HUES6 (cell line): ENCODE measurements around the gene SCTR.
"Not testable (repeated sequence)": the region's sequence is repeated elsewhere in the genome, so short reads cannot be mapped to it uniquely, and the experiment has no call there.

Experiments used
- H3K27ac ChIP-seq: 2 replicates; pipeline ENCODE4 v1.7.0; 2013; ENCODE audit warnings: low read depth, mild to moderate bottlenecking, low read length, inconsistent platforms
- H3K27me3 ChIP-seq: 2 replicates; pipeline ENCODE4 v1.6.1; 2013; ENCODE audit warnings: low read length; ENCODE audit not compliant: control insufficient read depth, insufficient read depth
- H3K36me3 ChIP-seq: 2 replicates; pipeline ENCODE4 v1.6.1; 2013; ENCODE audit warnings: low read length; ENCODE audit not compliant: control insufficient read depth, insufficient read depth
- H3K4me1 ChIP-seq: 2 replicates; pipeline ENCODE4 v1.6.1; 2013; ENCODE audit warnings: low read length; ENCODE audit not compliant: control insufficient read depth, insufficient read depth
- H3K4me3 ChIP-seq: 2 replicates; pipeline ENCODE4 v1.5.1; 2013; ENCODE audit warnings: low read depth, low read length
- H3K9ac ChIP-seq: one replicate; pipeline ENCODE4 v1.6.1; 2013; ENCODE audit warnings: mild to moderate bottlenecking, low read length
- H3K9me3 ChIP-seq: 2 replicates; pipeline ENCODE4 v1.6.1; 2013; ENCODE audit warnings: low read depth, low read length; ENCODE audit not compliant: control insufficient read depth, insufficient read depth

The SCTR gene

GRCh38 chr2:119417908-119418307, 106.4 kb downstream of the SCTR start:
- no peaks in the 10 kb centered on the region for H3K36me3 ChIP-seq
- H3K27me3 ChIP-seq, result no peaks in the 10 kb centered on the region
- H3K4me3 ChIP-seq, result no peak overlapping the region
- H3K9ac ChIP-seq, result no peak overlapping the region
- H3K27ac ChIP-seq, result no peak overlapping the region
- H3K4me1 ChIP-seq, result no peaks in the 10 kb centered on the region
- H3K9me3 ChIP-seq, result peaks cover 24% of the 10 kb centered on the region

DNA sequence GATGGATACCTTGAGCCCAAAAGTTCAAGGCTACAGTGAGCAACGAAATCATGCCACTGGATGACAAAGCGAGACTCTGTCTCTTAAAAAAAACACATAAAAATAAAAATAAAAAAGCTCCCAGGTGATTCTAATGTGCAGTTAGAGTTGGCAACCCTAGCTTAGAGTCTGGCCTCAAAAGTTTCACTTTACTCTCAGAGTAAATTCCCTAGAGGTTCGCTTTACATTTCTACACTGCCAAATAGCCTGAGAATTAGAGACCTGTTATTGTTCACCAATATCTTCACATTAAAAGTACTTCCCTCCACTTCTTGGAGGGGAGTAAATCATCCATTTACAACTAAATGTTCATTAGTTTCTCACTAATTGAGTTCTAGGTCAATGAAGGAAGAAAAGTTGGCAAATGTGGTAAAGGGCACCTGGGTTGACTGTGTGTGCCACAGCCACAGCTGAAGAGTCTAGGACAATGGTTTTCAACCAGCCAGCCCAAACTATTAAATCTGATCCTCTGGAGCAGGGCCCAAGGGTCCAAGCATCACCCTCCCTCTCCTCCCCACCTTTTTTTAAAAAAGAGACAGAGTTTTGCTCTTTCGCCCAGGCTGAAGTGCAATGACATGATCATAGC, 107.9 kb downstream of the SCTR start:
- H3K9ac ChIP-seq, result no peak overlapping the region
- no peaks in the 10 kb centered on the region for H3K4me1 ChIP-seq
- no peak overlapping the region for H3K4me3 ChIP-seq
- H3K36me3 ChIP-seq, result no peaks in the 10 kb centered on the region
- H3K9me3 ChIP-seq, result peaks cover 11% of the 10 kb centered on the region
- H3K27ac ChIP-seq, result no peak overlapping the region
- no peaks in the 10 kb centered on the region for H3K27me3 ChIP-seq

GRCh38 chr2:119415630-119416029, 108.7 kb downstream of the SCTR start:
- H3K27me3 ChIP-seq, result no peaks in the 10 kb centered on the region
- no peak overlapping the region for H3K27ac ChIP-seq
- H3K4me1 ChIP-seq, result no peaks in the 10 kb centered on the region
- H3K9ac ChIP-seq, result no peak overlapping the region
- H3K36me3 ChIP-seq, result no peaks in the 10 kb centered on the region
- peaks cover 3% of the 10 kb centered on the region for H3K9me3 ChIP-seq
- H3K4me3 ChIP-seq, result no peak overlapping the region

- Histone ChIP-seq H3K9me3 (no peaks in the 10 kb centered on the region), H3K27ac (no peak overlapping the region), H3K9ac (no peak overlapping the region), H3K36me3 (no peaks in the 10 kb centered on the region), H3K4me1 (no peaks in the 10 kb centered on the region), H3K4me3 (no peak overlapping the region), H3K27me3 (no peaks in the 10 kb centered on the region)
Measured at GRCh38 chr2:119414894-119415293, 109.4 kb downstream of the SCTR start.

GRCh38 chr2:119409506-119409905, 114.8 kb downstream of the SCTR start:
- Histone ChIP-seq H3K9me3 (no peaks in the 10 kb centered on the region), H3K27me3 (no peaks in the 10 kb centered on the region), H3K9ac (no peak overlapping the region), H3K27ac (no peak overlapping the region), H3K36me3 (no peaks in the 10 kb centered on the region), H3K4me1 (peaks cover 6% of the 10 kb centered on the region; the same call in 1 of the 2 replicates), H3K4me3 (no peak overlapping the region)

DNA sequence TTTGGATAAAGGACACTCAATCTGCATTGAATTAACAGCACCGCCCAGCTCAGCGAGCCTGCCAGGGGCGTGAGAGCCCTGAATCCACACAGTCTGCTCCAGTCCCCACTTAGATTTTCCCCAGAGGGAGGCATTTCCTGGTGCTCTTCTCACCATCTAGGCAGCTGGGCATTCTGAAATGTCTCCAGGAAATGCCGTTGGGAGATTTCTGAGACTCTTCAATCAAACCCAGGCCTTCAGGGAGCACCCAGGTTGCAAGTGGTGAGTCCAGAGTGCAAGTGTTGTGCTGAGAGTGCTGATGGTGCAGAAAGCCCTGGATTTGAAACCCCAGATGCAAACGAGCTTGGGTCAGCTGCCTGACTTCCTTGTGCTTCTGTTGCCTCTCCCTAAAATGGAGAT, 116.1 kb downstream of the SCTR start:
- Histone ChIP-seq H3K4me3 (no peak overlapping the region), H3K9me3 (no peaks in the 10 kb centered on the region), H3K4me1 (peaks cover 6% of the 10 kb centered on the region; the same call in 1 of the 2 replicates), H3K9ac (no peak overlapping the region), H3K36me3 (no peaks in the 10 kb centered on the region), H3K27ac (0 out of 2 replicates have a peak overlapping the region, but pooled peaks have one; percentile 38), H3K27me3 (no peaks in the 10 kb centered on the region)

DNA sequence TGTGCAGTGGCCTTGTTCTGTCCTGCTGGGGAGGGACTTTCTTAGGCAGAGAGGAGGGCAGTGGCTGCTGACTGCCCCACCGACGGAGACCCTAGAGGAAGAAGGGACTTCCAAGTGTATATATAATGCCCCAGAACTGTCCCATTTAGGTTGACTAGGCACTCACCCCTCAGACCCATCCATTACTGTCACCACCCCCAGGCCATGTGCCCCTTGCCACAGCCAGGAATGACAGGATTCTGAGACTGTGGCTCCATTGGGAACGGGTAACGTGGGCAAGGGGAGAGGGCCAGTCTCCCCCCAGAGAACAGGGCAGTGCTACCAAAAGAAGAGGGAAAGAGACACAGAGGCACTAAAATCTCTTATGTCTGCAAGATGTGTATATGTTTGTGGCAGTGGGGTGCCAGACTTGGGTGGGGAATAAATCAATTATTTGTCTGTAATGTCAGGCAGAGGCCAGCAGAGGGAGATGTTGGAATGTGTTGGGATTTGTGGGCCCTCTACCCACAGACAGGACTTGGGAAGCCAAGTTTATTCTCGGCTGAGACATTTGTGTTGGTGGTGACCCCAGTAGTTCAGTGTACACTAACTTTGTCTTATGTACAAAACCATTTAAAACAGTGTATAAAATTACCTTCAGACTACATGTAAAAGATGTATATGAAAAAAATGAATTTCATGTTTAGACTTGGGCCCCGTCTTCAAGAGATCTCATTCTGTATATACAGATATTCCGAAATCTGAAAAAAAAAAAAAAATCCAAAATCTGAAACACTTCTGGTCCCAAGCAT, 116.7 kb downstream of the SCTR start:
- H3K4me3 ChIP-seq, result no peak overlapping the region
- no peak overlapping the region for H3K9ac ChIP-seq
- peaks cover 6% of the 10 kb centered on the region; the same call in 1 of the 2 replicates for H3K4me1 ChIP-seq
- H3K9me3 ChIP-seq, result no peaks in the 10 kb centered on the region
- H3K27ac ChIP-seq, result 0 out of 2 replicates have a peak overlapping the region, but pooled peaks have one; percentile 38
- H3K27me3 ChIP-seq, result no peaks in the 10 kb centered on the region
- no peaks in the 10 kb centered on the region for H3K36me3 ChIP-seq

- no peak overlapping the region for H3K4me3 ChIP-seq
- peaks cover 3% of the 10 kb centered on the region; the same call in 1 of the 2 replicates for H3K9me3 ChIP-seq
- H3K27ac ChIP-seq, result no peak overlapping the region
- no peak overlapping the region for H3K9ac ChIP-seq
- H3K27me3 ChIP-seq, result no peaks in the 10 kb centered on the region
- H3K4me1 ChIP-seq, result peaks cover 6% of the 10 kb centered on the region; the same call in 1 of the 2 replicates
- H3K36me3 ChIP-seq, result no peaks in the 10 kb centered on the region
Measured at GRCh38 chr2:119405151-119405550, 119.1 kb downstream of the SCTR start.

- H3K4me1 ChIP-seq, result not testable (repeated sequence)
Measured at GRCh38 chr2:119403618-119404017, 120.7 kb downstream of the SCTR start.

DNA sequence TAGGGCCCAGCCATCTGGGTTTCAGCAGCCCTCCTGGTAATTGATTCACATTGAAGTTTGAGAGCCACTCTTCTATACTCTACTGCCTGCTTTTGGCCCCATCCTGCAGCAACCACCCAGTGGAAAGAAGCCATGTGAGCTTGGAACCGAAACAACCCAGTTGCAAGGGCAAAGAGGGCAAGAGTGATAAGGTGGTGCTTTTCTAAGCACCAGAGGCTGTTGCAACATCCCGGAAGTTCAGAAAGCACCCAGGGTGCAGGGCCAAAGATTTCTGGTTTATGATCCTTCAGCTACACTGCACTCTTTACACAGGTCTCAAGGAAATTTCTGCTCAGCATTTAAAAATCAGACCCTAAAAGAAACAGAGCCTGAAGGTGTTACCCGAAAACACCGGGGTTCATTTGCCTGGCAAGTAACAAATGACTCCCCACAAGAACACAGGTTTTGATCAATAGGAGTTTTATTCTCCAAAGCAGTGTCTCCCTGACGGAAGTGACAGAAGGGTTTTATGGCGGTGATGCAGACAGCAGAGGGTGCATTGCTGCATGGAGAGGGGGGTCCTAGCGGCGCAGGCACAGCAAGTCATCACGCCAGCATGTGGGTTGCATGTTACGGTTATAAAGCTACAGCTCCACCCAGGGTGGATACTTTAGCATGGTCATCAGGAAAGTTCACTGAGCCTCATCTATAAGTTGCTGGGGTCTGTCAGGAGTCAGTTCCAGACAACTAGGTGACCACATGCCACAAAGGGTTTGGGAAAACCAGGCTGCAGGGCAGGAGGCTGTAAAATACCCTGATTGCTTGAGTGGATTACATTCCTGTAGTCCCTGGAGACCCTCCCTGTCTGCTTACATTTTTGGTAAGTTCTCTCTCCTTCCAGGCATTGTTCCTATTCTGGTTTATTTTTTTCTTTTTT, 121.4 kb downstream of the SCTR start:
- peaks cover 4% of the 10 kb centered on the region; the same call in 1 of the 2 replicates for H3K4me1 ChIP-seq
- peaks cover 3% of the 10 kb centered on the region; the same call in 1 of the 2 replicates for H3K9me3 ChIP-seq
- no peak overlapping the region for H3K27ac ChIP-seq
- H3K27me3 ChIP-seq, result no peaks in the 10 kb centered on the region
- H3K9ac ChIP-seq, result no peak overlapping the region
- H3K4me3 ChIP-seq, result no peak overlapping the region
- H3K36me3 ChIP-seq, result no peaks in the 10 kb centered on the region

More at GRCh38 chr2:119403618-119404017, 120.7 kb downstream of the SCTR start:
- H3K9ac ChIP-seq, H3K4me3 ChIP-seq, H3K27ac ChIP-seq, H3K36me3 ChIP-seq, H3K9me3 ChIP-seq, H3K27me3 ChIP-seq: not testable (repeated sequence)
